Measurements from ENCODE around the gene MRTFB.

- TF ChIP-seq CTCF (IDR thresholded peaks at IDR 0.05; ENCODE audit: low read depth, low read length) (no peak), EZH2phosphoT487 (IDR thresholded peaks at IDR 0.05; ENCODE audit: low read depth) (no peak)
Measured at GRCh38 chr16:14164916-14165662, 94.0 kb downstream of the MRTFB start.
